Measurements from ENCODE around the gene BBC3. TPM values are rescaled to one million over a fixed set of nuclear protein-coding genes. Genes with fewer than 3 reads are reported as not detected.

Gene BBC3
- total and polyA plus RNA-seq, 2 experiments from 2014 or later = 23.4 to 31.9 TPM

DNA sequence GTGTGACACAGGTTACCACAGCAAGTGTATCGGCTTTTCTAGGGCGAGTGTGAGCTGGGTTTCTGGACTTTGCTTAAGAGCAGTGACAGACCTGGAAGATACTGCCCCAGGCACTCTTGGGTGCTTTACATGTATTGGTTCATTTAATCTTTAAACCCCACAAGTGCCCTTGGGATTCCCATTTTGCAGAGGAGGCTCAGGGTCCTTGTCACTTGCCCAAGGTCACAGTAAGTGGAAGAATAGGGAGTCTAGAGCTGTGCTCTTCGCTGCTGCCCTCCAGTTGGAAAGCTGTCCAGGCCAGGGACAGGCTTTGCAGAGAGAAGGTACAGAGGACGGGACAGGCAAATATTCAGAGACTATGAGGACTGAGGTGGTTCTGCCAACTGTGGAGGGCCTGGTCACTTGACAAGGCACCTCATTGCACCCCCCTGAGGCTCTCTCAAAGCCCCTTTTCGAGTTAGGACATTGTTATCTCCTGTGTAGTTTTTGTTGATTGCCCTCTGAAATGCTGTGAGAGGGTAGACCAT, 42.4 kb downstream of the BBC3 start:
- DNase-seq (ENCODE audit: low spot score) (no peak), ATAC-seq (no peak)
- no peak overlapping the region for H3K4me3 ChIP-seq
- H3K79me2 ChIP-seq (replicated peaks; ENCODE audit: insufficient read depth) = peaks cover 81% of the 10 kb centered on the region
- TF ChIP-seq EZH2 (IDR thresholded peaks at IDR 0.05; ENCODE audit: low read depth, unreplicated experiment) (no peak), ZNF331 (CRISPR knock-in tag; IDR thresholded peaks at IDR 0.05; ENCODE audit: low read depth) (no peak), ZNF462 (CRISPR knock-in tag; IDR thresholded peaks at IDR 0.05) (no peak), ZNF114 (CRISPR knock-in tag; IDR thresholded peaks at IDR 0.05) (no peak), NANOG (IDR thresholded peaks at IDR 0.05; ENCODE audit: borderline replicate concordance) (no peak), POLR2AphosphoS5 (IDR thresholded peaks at IDR 0.05; ENCODE audit: low read depth) (no peak), CREB1 (CRISPR knock-in tag; IDR thresholded peaks at IDR 0.05; ENCODE audit: low read depth) (no peak), JUNB (IDR thresholded peaks at IDR 0.05; ENCODE audit: unreplicated experiment) (no peak)
- TF ChIP-seq, protein P1, sequence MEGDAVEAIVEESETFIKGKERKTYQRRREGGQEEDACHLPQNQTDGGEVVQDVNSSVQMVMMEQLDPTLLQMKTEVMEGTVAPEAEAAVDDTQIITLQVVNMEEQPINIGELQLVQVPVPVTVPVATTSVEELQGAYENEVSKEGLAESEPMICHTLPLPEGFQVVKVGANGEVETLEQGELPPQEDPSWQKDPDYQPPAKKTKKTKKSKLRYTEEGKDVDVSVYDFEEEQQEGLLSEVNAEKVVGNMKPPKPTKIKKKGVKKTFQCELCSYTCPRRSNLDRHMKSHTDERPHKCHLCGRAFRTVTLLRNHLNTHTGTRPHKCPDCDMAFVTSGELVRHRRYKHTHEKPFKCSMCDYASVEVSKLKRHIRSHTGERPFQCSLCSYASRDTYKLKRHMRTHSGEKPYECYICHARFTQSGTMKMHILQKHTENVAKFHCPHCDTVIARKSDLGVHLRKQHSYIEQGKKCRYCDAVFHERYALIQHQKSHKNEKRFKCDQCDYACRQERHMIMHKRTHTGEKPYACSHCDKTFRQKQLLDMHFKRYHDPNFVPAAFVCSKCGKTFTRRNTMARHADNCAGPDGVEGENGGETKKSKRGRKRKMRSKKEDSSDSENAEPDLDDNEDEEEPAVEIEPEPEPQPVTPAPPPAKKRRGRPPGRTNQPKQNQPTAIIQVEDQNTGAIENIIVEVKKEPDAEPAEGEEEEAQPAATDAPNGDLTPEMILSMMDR (conservative IDR thresholded peaks at IDR 0.05; ENCODE audit: low read depth in 2 of 2) = no peak
- TF ChIP-seq, protein P2, sequence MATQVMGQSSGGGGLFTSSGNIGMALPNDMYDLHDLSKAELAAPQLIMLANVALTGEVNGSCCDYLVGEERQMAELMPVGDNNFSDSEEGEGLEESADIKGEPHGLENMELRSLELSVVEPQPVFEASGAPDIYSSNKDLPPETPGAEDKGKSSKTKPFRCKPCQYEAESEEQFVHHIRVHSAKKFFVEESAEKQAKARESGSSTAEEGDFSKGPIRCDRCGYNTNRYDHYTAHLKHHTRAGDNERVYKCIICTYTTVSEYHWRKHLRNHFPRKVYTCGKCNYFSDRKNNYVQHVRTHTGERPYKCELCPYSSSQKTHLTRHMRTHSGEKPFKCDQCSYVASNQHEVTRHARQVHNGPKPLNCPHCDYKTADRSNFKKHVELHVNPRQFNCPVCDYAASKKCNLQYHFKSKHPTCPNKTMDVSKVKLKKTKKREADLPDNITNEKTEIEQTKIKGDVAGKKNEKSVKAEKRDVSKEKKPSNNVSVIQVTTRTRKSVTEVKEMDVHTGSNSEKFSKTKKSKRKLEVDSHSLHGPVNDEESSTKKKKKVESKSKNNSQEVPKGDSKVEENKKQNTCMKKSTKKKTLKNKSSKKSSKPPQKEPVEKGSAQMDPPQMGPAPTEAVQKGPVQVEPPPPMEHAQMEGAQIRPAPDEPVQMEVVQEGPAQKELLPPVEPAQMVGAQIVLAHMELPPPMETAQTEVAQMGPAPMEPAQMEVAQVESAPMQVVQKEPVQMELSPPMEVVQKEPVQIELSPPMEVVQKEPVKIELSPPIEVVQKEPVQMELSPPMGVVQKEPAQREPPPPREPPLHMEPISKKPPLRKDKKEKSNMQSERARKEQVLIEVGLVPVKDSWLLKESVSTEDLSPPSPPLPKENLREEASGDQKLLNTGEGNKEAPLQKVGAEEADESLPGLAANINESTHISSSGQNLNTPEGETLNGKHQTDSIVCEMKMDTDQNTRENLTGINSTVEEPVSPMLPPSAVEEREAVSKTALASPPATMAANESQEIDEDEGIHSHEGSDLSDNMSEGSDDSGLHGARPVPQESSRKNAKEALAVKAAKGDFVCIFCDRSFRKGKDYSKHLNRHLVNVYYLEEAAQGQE (IDR thresholded peaks at IDR 0.05; ENCODE audit: unreplicated experiment) = no peak
- no peaks in the 10 kb centered on the region for H3K9me2 ChIP-seq (ENCODE audit: insufficient read depth)
- H3K27ac ChIP-seq (ENCODE audit: low read depth) = peak overlapping the region; percentile 87
- H2AFZ ChIP-seq = no peak overlapping the region
- H3K27me3 ChIP-seq (ENCODE audit: insufficient read depth) = no peaks in the 10 kb centered on the region
- H3K4me2 ChIP-seq = no peak overlapping the region
- H3K27ac Mint-ChIP-seq = peak overlapping the region; percentile 85
- H3K4me1 Mint-ChIP-seq = peaks cover 6% of the 10 kb centered on the region
- peaks cover 53% of the 10 kb centered on the region for H3K36me3 Mint-ChIP-seq (ENCODE audit: low read depth)
- no peak overlapping the region; the same call in 2 of the 3 replicates for H3K4me3 Mint-ChIP-seq
- H3K27me3 Mint-ChIP-seq (ENCODE audit: insufficient read depth, low read depth, poor library complexity) = peaks cover 5% of the 10 kb centered on the region
- H3F3A ChIP-seq (replicated peaks; ENCODE audit: low read depth) = peaks cover 49% of the 10 kb centered on the region
- peaks cover 48% of the 10 kb centered on the region for H4K20me1 ChIP-seq (replicated peaks; ENCODE audit: insufficient read depth)
- no peaks in the 10 kb centered on the region for H3K4me1 ChIP-seq (ENCODE audit: insufficient read depth)
- H3K36me3 ChIP-seq (ENCODE audit: insufficient read depth) = peaks cover 11% of the 10 kb centered on the region
- no peaks in the 10 kb centered on the region for H3K9me3 Mint-ChIP-seq

Measured in GM23338 (cell line).